ENCODE data around the gene MMP24OS. TPM values are rescaled to one million over a fixed set of nuclear protein-coding genes. Genes with fewer than 3 reads are reported as not detected.

MMP24OS gene
- total RNA-seq, 1 experiment from 2014 or later, result 42.3 TPM

DNA sequence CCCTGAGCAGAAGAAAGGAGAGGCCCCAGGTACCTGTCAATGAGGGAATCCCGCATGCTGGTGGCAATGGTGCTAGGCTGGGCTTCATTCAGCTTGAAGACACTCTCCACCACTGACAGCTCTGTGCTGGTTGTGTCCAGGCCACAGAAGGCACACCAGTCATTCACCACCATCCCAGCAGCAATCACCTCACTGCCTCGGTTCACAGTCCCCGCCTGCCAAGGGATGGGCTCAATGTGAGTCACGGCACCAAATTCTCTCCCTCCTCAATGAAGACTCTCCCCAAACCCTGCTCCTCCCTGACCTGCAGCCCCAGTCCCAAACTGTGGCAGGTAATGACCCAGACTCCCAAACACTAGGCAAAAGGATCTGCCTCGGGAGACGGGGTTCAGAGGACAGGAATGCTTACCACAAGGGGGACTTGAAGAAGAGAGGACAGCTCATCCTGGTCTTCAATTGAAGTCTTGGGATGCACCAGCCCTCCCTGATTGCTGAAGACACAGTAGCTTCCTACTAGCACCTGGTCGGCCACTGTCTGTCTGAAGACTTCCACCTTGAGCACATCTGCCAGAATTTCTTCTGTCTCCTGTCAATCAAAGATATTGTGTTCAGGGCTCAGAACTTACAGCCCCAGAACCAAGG lies 1.7 kb upstream of the MMP24OS start:
- POLR2A ChIA-PET, result interaction anchor here (0.5 to 0.6 kb wide), 2 partner anchors 277 to 450 kb away, joined by 3 to 5 read pairs; no protein-coding TSS in a partner anchor
- H3K27me3 ChIP-seq (replicated peaks; ENCODE audit: control insufficient read depth, insufficient read depth, low read length), result no peaks in the 10 kb centered on the region
- no peak overlapping the region for H3K4me3 ChIP-seq (ENCODE audit: low read depth, low read length)
- TF ChIP-seq, protein P1, sequence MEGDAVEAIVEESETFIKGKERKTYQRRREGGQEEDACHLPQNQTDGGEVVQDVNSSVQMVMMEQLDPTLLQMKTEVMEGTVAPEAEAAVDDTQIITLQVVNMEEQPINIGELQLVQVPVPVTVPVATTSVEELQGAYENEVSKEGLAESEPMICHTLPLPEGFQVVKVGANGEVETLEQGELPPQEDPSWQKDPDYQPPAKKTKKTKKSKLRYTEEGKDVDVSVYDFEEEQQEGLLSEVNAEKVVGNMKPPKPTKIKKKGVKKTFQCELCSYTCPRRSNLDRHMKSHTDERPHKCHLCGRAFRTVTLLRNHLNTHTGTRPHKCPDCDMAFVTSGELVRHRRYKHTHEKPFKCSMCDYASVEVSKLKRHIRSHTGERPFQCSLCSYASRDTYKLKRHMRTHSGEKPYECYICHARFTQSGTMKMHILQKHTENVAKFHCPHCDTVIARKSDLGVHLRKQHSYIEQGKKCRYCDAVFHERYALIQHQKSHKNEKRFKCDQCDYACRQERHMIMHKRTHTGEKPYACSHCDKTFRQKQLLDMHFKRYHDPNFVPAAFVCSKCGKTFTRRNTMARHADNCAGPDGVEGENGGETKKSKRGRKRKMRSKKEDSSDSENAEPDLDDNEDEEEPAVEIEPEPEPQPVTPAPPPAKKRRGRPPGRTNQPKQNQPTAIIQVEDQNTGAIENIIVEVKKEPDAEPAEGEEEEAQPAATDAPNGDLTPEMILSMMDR (IDR thresholded peaks at IDR 0.05; ENCODE audit: insufficient read depth in 1 of 2, low read depth in 1 of 2, low read length in 1 of 2, severe bottlenecking in 1 of 2, unreplicated experiment in 1 of 2), result no peak
- H3K4me1 ChIP-seq, result peaks cover 9% of the 10 kb centered on the region
- no peak for DNase-seq
- H3K36me3 ChIP-seq (ENCODE audit: control insufficient read depth, insufficient read depth, low read length), result peaks cover 18% of the 10 kb centered on the region
- H3K9me3 Mint-ChIP-seq (ENCODE audit: unreplicated experiment), result no peaks in the 10 kb centered on the region
- peaks cover 73% of the 10 kb centered on the region for H3K36me3 Mint-ChIP-seq (ENCODE audit: insufficient read depth, unreplicated experiment)
- no peaks in the 10 kb centered on the region for H3K27me3 Mint-ChIP-seq (ENCODE audit: insufficient read depth, unreplicated experiment)
- intact Hi-C loops (cut with micrococcal nuclease; ENCODE audit: unreplicated experiment), result no loop called here
- no TSS peak for BruUV-seq (replicated peaks)
- H3K27ac Mint-ChIP-seq (ENCODE audit: unreplicated experiment), result no peak overlapping the region
- H3K4me1 Mint-ChIP-seq (ENCODE audit: low read depth, unreplicated experiment), result peaks cover 1% of the 10 kb centered on the region
- H3K4me3 Mint-ChIP-seq (ENCODE audit: unreplicated experiment), result no peak overlapping the region
- CTCF ChIA-PET, result interaction anchor here (0.6 to 1.8 kb wide), 5 partner anchors 14 to 135 kb away, joined by 3 to 5 read pairs (median 3); no protein-coding TSS in a partner anchor
- no peaks in the 10 kb centered on the region for H3K9me3 ChIP-seq

DNA sequence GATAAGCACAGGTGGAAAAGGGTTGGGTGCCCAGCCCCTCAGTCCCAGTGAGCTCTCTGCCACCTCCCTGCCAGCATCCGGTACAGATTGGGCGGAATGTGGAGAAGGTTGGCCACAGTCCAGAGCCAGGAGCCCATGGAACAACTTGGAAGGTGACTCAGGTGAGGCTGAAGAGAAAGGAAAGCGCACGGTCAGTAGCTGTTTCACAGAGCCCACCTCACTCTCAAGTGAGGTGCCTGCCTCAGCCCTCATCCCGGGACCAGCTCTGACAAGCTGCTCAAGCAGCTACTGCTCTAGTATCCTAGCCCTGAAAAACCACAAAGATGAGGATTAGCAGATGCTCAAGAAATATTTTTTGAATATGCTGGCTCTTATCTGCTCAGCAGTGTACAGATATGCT lies 1.1 kb upstream of the MMP24OS start:
- ChIA-PET CTCF (interaction anchor here (0.6 to 1.3 kb wide), 3 partner anchors 14 to 134 kb away, joined by 3 read pairs; no protein-coding TSS in a partner anchor), POLR2A (interaction anchor here (0.5 kb wide), 1 partner anchor 276 kb away, joined by 3 read pairs; no protein-coding TSS in a partner anchor)
- peaks cover 9% of the 10 kb centered on the region for H3K4me1 ChIP-seq
- H3K9me3 ChIP-seq, result no peaks in the 10 kb centered on the region
- H3K27me3 ChIP-seq (replicated peaks; ENCODE audit: control insufficient read depth, insufficient read depth, low read length), result no peaks in the 10 kb centered on the region
- no peak overlapping the region for H3K4me3 ChIP-seq (ENCODE audit: low read depth, low read length)
- Mint-ChIP-seq H3K4me1 (ENCODE audit: low read depth, unreplicated experiment) (no peaks in the 10 kb centered on the region), H3K27me3 (ENCODE audit: insufficient read depth, unreplicated experiment) (no peaks in the 10 kb centered on the region), H3K27ac (ENCODE audit: unreplicated experiment) (no peak overlapping the region), H3K36me3 (ENCODE audit: insufficient read depth, unreplicated experiment) (peaks cover 67% of the 10 kb centered on the region), H3K9me3 (ENCODE audit: unreplicated experiment) (no peaks in the 10 kb centered on the region), H3K4me3 (ENCODE audit: unreplicated experiment) (no peak overlapping the region)
- TF ChIP-seq, protein P1 (IDR thresholded peaks at IDR 0.05; ENCODE audit: insufficient read depth in 1 of 2, low read depth in 1 of 2, low read length in 1 of 2, severe bottlenecking in 1 of 2, unreplicated experiment in 1 of 2), result no peak
- H3K36me3 ChIP-seq (ENCODE audit: control insufficient read depth, insufficient read depth, low read length), result peaks cover 18% of the 10 kb centered on the region
- no TSS peak for BruUV-seq (replicated peaks)
- DNase-seq, result no peak
- intact Hi-C loops (cut with micrococcal nuclease; ENCODE audit: unreplicated experiment), result no loop called here

DNA sequence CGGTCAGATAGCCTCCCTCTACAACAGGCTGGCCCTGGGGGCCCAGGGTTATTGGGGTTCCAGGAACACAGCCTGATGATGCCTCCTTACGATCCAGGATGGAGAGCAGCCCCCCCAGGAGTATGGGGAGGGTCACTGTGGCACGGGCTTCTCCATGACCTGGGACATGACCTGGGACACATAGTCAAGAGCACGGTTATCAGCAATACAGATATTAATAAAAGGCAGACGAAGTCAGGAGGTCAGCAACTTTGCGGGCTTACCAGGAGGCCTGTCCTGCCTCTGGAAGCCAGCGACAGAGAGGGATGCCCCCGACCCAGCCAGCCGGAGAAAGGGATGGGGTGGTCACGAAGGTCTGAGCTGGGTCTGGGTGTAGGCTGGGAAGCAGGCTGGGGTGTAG lies 795 bp downstream of the MMP24OS start:
- no peaks in the 10 kb centered on the region for H3K4me1 Mint-ChIP-seq (ENCODE audit: low read depth, unreplicated experiment)
- H3K9me3 ChIP-seq, result no peaks in the 10 kb centered on the region
- H3K27ac Mint-ChIP-seq (ENCODE audit: unreplicated experiment), result peak overlapping the region; percentile 74
- no peaks in the 10 kb centered on the region for H3K27me3 Mint-ChIP-seq (ENCODE audit: insufficient read depth, unreplicated experiment)
- no TSS peak for BruUV-seq (replicated peaks)
- TF ChIP-seq, protein P1 (IDR thresholded peaks at IDR 0.05; ENCODE audit: insufficient read depth in 1 of 2, low read depth in 1 of 2, low read length in 1 of 2, severe bottlenecking in 1 of 2, unreplicated experiment in 1 of 2), result no peak
- CTCF ChIA-PET, result interaction anchor here (1.1 to 4.2 kb wide), 4 partner anchors 12 to 132 kb away, joined by 3 to 21 read pairs (median 5); partner anchors contain the start of gene EDEM2
- H3K4me3 ChIP-seq (ENCODE audit: low read depth, low read length), result peak overlapping the region; percentile 58
- peaks cover 4% of the 10 kb centered on the region; the same call in 1 of the 2 replicates for H3K4me1 ChIP-seq
- H3K36me3 ChIP-seq (ENCODE audit: control insufficient read depth, insufficient read depth, low read length), result peaks cover 15% of the 10 kb centered on the region
- H3K27me3 ChIP-seq (replicated peaks; ENCODE audit: control insufficient read depth, insufficient read depth, low read length), result no peaks in the 10 kb centered on the region
- POLR2A ChIA-PET, result interaction anchor here (1.1 kb wide), 1 partner anchor 130 kb away, joined by 9 read pairs; the partner anchor contains the start of gene EDEM2
- DNase-seq, result no peak
- peaks cover 61% of the 10 kb centered on the region for H3K36me3 Mint-ChIP-seq (ENCODE audit: insufficient read depth, unreplicated experiment)
- H3K4me3 Mint-ChIP-seq (ENCODE audit: unreplicated experiment), result peak overlapping the region; percentile 72
- no peaks in the 10 kb centered on the region for H3K9me3 Mint-ChIP-seq (ENCODE audit: unreplicated experiment)
- intact Hi-C loops (cut with micrococcal nuclease; ENCODE audit: unreplicated experiment), result no loop called here
